Nephron (organoid): Measurements from ENCODE around the gene ACBD6.

Experiments used
- H3K27ac Mint-ChIP-seq, 3 experiments: 2 replicates each; pipeline ENCODE4 v1.8.0; 2020; ENCODE audit warnings: mixed read lengths in 3 of 3, mild to moderate bottlenecking in 2 of 3, moderate library complexity in 1 of 3
- H3K27me3 Mint-ChIP-seq: 2 replicates; pipeline ENCODE4 v1.8.0; 2021; ENCODE audit warnings: low read depth, mild to moderate bottlenecking, moderate library complexity, mixed read lengths
- H3K36me3 Mint-ChIP-seq: 2 replicates; pipeline ENCODE4 v1.8.0; 2020; ENCODE audit warnings: low read depth, mixed read lengths
- H3K4me1 Mint-ChIP-seq: 2 replicates; pipeline ENCODE4 v1.8.0; 2020; ENCODE audit warnings: mixed read lengths
- H3K4me3 Mint-ChIP-seq, 3 experiments: 2 replicates each; pipeline ENCODE4 v1.8.0; 2020; ENCODE audit warnings: mild to moderate bottlenecking in 3 of 3, mixed read lengths in 3 of 3, moderate library complexity in 2 of 3
- H3K9me3 Mint-ChIP-seq: 2 replicates; pipeline ENCODE4 v1.8.0; 2020; ENCODE audit warnings: mixed read lengths
- CTCF ChIP-seq, 3 experiments: fragments of 200-600 bp; sonication (generic); IDR thresholded peaks; one replicate each; pipeline ENCODE4 v1.5.0; 2021; ENCODE audit warnings: antibody characterized with exemption in 3 of 3; ENCODE audit not compliant: unreplicated experiment in 3 of 3

The ACBD6 gene

GRCh38 chr1:180458807-180459206, 43.6 kb downstream of the ACBD6 start:
- Mint-ChIP-seq H3K36me3 (peaks cover 73% of the 10 kb centered on the region), H3K4me3 (no peak overlapping the region), H3K27me3 (no peaks in the 10 kb centered on the region), H3K9me3 (peaks cover 48% of the 10 kb centered on the region), H3K27ac (no peak overlapping the region), H3K4me1 (no peaks in the 10 kb centered on the region)
- TF ChIP-seq CTCF (IDR thresholded peaks at IDR 0.05; ENCODE audit: unreplicated experiment in 3 of 3), result no peak

- Mint-ChIP-seq H3K4me3 (no peak overlapping the region), H3K9me3 (peaks cover 47% of the 10 kb centered on the region), H3K4me1 (no peaks in the 10 kb centered on the region), H3K27ac (no peak overlapping the region), H3K36me3 (peaks cover 72% of the 10 kb centered on the region), H3K27me3 (no peaks in the 10 kb centered on the region)
- no peak for TF ChIP-seq CTCF (IDR thresholded peaks at IDR 0.05; ENCODE audit: unreplicated experiment in 3 of 3)
Measured at GRCh38 chr1:180456191-180456590, 46.2 kb downstream of the ACBD6 start.

- Mint-ChIP-seq H3K36me3 (peaks cover 56% of the 10 kb centered on the region), H3K27ac (no peak overlapping the region), H3K4me3 (no peak overlapping the region), H3K4me1 (no peaks in the 10 kb centered on the region), H3K9me3 (peaks cover 47% of the 10 kb centered on the region), H3K27me3 (no peaks in the 10 kb centered on the region)
- TF ChIP-seq CTCF (IDR thresholded peaks at IDR 0.05; ENCODE audit: unreplicated experiment in 3 of 3), result no peak
Measured at GRCh38 chr1:180451504-180451903, 50.9 kb downstream of the ACBD6 start.

GRCh38 chr1:180444522-180444921, 57.9 kb downstream of the ACBD6 start:
- Mint-ChIP-seq H3K4me1 (no peaks in the 10 kb centered on the region), H3K27ac (no peak overlapping the region), H3K36me3 (peaks cover 39% of the 10 kb centered on the region), H3K27me3 (no peaks in the 10 kb centered on the region), H3K9me3 (peaks cover 33% of the 10 kb centered on the region), H3K4me3 (no peak overlapping the region)
- TF ChIP-seq CTCF (IDR thresholded peaks at IDR 0.05; ENCODE audit: unreplicated experiment in 3 of 3), result no peak

- Mint-ChIP-seq H3K27me3 (no peaks in the 10 kb centered on the region), H3K4me3 (no peak overlapping the region), H3K36me3 (peaks cover 78% of the 10 kb centered on the region), H3K9me3 (peaks cover 53% of the 10 kb centered on the region), H3K4me1 (no peaks in the 10 kb centered on the region), H3K27ac (no peak overlapping the region)
- TF ChIP-seq CTCF (IDR thresholded peaks at IDR 0.05; ENCODE audit: unreplicated experiment in 3 of 3), result no peak
Measured at GRCh38 chr1:180440335-180440734, 62.0 kb downstream of the ACBD6 start.

GRCh38 chr1:180435566-180435965, 66.8 kb downstream of the ACBD6 start:
- Mint-ChIP-seq H3K9me3 (peaks cover 46% of the 10 kb centered on the region), H3K4me1 (no peaks in the 10 kb centered on the region), H3K27ac (no peak overlapping the region), H3K36me3 (peaks cover 67% of the 10 kb centered on the region), H3K27me3 (no peaks in the 10 kb centered on the region), H3K4me3 (no peak overlapping the region)
- no peak for TF ChIP-seq CTCF (IDR thresholded peaks at IDR 0.05; ENCODE audit: unreplicated experiment in 3 of 3)
